Renal cortex interstitium (tissue), 11 donors: Measurements from ENCODE around the gene DDX10. TPM values are rescaled to one million over a fixed set of nuclear protein-coding genes. Genes with fewer than 3 reads are reported as not detected.

Experiments used
- DNase-seq, 11 donors: peaks; one replicate each; pipeline ENCODE4 v3.0.0-alpha.2; 2013; ENCODE audit warnings: low read depth in 9 of 11, low spot score in 4 of 11; ENCODE audit errors: extremely low read depth in 1 of 11
- polyA plus RNA-seq, 3 donors: library from polyadenylated mRNA; unstranded; fragments of 120-200 nt; gene quantifications; one replicate each; pipeline ENCODE4 v1.2.1, GENCODE V29; 2013; ENCODE audit not compliant: insufficient read length in 3 of 3

DDX10 gene
- polyA plus RNA-seq, 3 donors, result 73.2 to 102 (median 85.4) TPM

- no peak for DNase-seq
Measured at GRCh38 chr11:108938604-108939003, 273.7 kb downstream of the DDX10 start.

GRCh38 chr11:108939135-108939534, 274.3 kb downstream of the DDX10 start:
- DNase-seq, result no peak

GRCh38 chr11:108943853-108944252, 279.0 kb downstream of the DDX10 start:
- DNase-seq, result no peak

- DNase-seq, result no peak
Measured at GRCh38 chr11:108944471-108945178, 279.8 kb downstream of the DDX10 start.

GRCh38 chr11:108945341-108945740, 280.5 kb downstream of the DDX10 start:
- DNase-seq, result no peak

GRCh38 chr11:108947654-108948570, 283.0 kb downstream of the DDX10 start:
- DNase-seq, result no peak

GRCh38 chr11:108958368-108959104, 293.7 kb downstream of the DDX10 start:
- no peak for DNase-seq

DNA sequence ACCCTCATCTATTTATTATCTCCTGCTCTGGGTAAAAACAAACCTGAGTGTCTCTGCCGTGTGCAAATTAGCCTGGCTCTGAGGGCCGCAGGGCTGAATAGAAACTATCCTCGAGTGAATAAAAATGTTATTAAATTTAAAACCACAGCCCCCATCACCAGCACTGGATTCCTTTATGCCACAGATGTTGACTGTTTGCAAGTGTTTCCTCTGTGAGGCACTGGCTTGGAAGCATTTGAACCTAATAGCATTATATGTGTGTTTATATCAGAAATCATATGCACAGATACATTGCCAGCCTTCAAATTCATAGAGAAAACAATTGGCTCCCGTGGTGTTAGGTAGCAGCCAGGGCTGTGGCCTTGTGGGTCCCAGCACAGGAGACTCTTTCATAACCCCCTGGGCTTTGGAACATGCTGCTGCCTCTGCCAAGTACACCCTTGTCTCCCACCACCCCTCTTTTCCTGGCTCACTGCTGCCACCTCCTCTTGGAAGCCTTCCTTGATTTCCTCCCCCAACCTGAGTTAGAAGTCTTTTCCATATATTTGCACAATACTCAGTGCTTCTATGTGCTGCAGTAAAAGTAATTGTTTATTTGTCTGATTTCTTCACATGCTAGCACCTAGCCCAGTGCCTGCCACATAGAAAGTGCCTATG, 294.4 kb downstream of the DDX10 start:
- no peak for DNase-seq

DNA sequence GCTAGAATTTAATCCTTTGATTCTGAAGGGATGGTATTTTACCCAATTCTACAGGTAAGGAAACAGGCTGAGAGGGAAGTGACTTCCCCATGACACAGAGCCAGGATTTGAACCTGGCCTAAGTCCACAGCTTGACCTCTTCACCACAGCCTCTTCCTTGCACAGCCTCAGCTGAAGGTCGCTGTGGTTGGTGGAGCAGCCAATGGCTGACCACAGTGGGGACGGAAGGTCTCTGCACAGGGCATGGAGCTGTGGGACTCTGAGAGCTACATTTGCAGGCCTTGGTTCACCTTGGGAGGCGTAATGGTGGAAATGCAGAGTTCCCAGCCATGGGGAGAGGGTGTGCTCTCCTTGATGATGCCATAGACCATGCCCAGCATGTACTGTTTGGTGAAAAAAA, 295.0 kb downstream of the DDX10 start:
- DNase-seq, result no peak

DNA sequence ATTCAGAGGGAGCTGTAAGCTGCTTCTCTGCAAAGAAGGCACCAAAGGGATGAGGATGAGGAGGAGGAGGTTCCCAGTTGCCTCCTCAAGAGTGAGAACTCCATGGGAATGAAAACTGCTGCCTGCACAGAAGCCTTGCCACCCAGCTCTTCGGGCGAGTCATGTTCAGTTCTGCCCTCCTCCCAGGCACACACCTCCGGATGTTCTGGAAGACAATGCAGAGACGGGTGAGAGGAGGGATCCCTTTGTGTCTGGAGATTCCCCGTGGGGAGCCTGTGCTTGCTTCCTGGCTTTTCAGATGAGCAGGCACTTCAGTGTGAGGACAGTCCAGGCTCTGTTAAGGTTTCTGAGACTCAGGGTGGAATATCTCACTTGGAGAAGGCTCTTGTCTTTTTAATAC, 295.6 kb downstream of the DDX10 start:
- no peak for DNase-seq

DNA sequence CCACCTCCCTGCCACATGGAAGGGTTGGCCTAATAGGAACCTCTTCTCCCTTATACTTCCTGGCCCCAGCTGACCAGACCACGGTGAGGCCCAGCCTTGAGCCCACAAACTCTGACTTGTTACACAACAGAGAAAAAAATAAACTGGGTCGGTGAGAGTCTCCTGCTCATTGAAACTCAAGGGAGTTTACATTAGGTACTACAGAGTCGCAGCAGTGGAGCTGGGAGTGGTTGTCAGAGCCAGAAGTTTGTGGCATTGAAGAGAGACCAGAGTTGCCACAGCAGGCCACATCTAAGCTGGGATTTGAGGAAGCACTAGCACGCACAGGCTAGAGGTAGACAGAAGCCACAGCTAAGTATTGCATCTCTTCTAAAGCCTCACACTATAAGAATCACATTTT, 296.2 kb downstream of the DDX10 start:
- no peak for DNase-seq

- DNase-seq, result no peak
Measured at GRCh38 chr11:108963118-108963517, 298.2 kb downstream of the DDX10 start.

- DNase-seq, result no peak
Measured at GRCh38 chr11:108965306-108966001, 300.6 kb downstream of the DDX10 start.

- no peak for DNase-seq
Measured at GRCh38 chr11:108966206-108966605, 301.3 kb downstream of the DDX10 start.

DNA sequence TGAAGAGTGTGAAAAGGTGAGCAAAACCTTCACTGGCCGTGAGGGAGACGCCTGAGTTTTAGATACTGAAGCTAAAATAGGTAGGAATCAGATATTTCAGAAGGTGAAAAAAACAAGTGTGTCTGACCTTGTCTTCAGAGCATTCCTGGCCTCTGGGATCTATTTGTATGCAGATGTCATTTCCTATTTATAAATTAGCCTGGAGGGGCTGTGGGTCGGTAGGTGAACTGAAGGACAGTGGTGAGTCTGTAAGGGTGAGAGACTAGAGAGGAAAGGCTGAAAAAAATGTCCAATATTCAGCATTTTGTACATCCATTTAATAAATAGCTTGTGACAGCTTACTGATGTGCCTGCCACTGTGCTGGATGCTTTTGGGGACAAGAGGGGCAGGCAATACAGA, 302.1 kb downstream of the DDX10 start:
- DNase-seq, result no peak

DNA sequence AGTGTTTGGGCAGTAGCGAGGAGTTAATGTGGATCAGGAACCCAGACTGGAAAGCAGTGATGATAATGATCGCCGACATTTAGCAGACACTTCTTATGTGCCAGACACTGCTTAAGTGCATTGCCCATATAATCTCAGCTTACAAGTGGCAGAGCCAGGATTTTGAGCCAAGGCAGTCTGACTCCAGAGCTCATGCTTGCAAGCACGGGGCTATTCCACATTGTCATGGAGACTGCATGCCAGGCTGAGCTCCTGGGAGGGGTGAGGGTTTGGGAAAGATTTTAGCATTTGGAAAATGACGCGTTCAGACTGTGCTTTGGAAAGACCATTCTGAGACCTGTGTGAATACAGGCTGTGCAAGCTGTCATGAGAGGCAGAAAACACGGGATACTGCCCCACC, 302.7 kb downstream of the DDX10 start:
- DNase-seq, result no peak

- no peak for DNase-seq
Measured at GRCh38 chr11:108970221-108970991, 305.5 kb downstream of the DDX10 start.
